Lower lobe of right lung (tissue), 2 donors: Measurements from ENCODE around the gene SLF2. TPM values are rescaled to one million over a fixed set of nuclear protein-coding genes. Genes with fewer than 3 reads are reported as not detected.

Experiments used
- ATAC-seq, 2 donors: fragments of 200-7000 bp; cut with Tn5 transposase; one replicate each; pipeline ENCODE4 v1.9.1; 2020 to 2022; ENCODE audit warnings: mild to moderate bottlenecking in 2 of 2, moderate library complexity in 2 of 2
- DNase-seq: peaks from one replicate; pipeline ENCODE4 v3.0.0-alpha.2; 2020
- H3K27ac ChIP-seq: fragments of 200-600 bp; one replicate; pipeline ENCODE4 v1.8.0; 2022
- H3K27me3 ChIP-seq: fragments of 200-600 bp; one replicate; pipeline ENCODE4 v1.8.0; 2022; ENCODE audit warnings: low read depth
- H3K36me3 ChIP-seq: fragments of 200-600 bp; one replicate; pipeline ENCODE4 v1.8.0; 2022; ENCODE audit warnings: mild to moderate bottlenecking
- H3K4me1 ChIP-seq: fragments of 200-600 bp; one replicate; pipeline ENCODE4 v1.8.0; 2022
- H3K4me3 ChIP-seq: fragments of 200-600 bp; one replicate; pipeline ENCODE4 v1.8.0; 2022; ENCODE audit warnings: mild to moderate bottlenecking
- H3K9me3 ChIP-seq: fragments of 200-600 bp; one replicate; pipeline ENCODE4 v1.8.0; 2022
- intact Hi-C: fragments of 100-400 bp; cut with DNase I; formaldehyde crosslinking; loops from one replicate; pipeline ENCODE4 v1.11.0; 2022
- total RNA-seq: library from RNA; stranded (reverse); fragmentation: NEBNext Ultra II Directional; extraction: Animal tissue kit (Norgen Biotek cat#: 25700); gene quantifications from one replicate; pipeline ENCODE4 v1.2.1, GENCODE V29; 2021
- TF ChIP-seq, protein P1 (sequence below): fragments of 200-600 bp; IDR thresholded peaks from one replicate; pipeline ENCODE4 v1.8.0; 2022; ENCODE audit warnings: antibody characterized with exemption, mild to moderate bottlenecking
- donor health status: DM: no; HTN: yes; CAD: no; lungs with severe emphysema.

Gene SLF2
- total RNA-seq, 1 donor from 2014 or later, result 34.4 TPM

DNA sequence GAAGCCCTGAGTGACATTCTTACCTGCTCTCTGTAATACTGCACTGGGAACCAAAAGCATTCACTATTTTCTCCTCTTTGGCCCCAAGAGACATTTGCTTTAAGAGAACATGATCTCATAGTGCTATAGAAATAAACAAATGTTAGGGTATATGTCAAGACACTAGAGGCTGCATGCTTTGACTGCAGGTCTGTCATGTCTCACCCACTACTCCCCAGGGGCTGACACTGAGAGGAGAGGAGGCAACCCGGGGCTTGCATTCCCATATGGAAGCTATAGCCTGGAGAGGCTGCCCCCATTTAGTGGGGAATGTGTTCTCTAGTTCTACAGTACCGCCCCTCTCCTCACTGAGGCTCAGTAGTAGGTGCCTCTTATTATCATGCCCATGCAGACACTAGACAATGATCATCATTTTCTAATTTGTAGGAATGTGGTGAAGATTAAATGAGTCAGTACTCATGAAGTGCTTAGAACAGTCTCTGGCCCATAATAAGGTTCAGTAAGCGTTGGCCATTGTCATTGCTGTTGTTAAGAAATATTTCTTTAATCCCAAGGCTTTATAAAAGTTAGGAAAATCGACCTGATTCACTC lies 4.9 kb upstream of the SLF2 start:
- ATAC-seq (no peak), DNase-seq (no peak)
- TF ChIP-seq, protein P1, sequence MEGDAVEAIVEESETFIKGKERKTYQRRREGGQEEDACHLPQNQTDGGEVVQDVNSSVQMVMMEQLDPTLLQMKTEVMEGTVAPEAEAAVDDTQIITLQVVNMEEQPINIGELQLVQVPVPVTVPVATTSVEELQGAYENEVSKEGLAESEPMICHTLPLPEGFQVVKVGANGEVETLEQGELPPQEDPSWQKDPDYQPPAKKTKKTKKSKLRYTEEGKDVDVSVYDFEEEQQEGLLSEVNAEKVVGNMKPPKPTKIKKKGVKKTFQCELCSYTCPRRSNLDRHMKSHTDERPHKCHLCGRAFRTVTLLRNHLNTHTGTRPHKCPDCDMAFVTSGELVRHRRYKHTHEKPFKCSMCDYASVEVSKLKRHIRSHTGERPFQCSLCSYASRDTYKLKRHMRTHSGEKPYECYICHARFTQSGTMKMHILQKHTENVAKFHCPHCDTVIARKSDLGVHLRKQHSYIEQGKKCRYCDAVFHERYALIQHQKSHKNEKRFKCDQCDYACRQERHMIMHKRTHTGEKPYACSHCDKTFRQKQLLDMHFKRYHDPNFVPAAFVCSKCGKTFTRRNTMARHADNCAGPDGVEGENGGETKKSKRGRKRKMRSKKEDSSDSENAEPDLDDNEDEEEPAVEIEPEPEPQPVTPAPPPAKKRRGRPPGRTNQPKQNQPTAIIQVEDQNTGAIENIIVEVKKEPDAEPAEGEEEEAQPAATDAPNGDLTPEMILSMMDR, result no peak
- intact Hi-C loops, result no loop called here
- H3K27me3 ChIP-seq, result no peaks in the 10 kb centered on the region
- peaks cover 8% of the 10 kb centered on the region for H3K4me1 ChIP-seq
- no peaks in the 10 kb centered on the region for H3K9me3 ChIP-seq
- H3K27ac ChIP-seq, result no peak overlapping the region
- no peak overlapping the region for H3K4me3 ChIP-seq
- no peaks in the 10 kb centered on the region for H3K36me3 ChIP-seq

DNA sequence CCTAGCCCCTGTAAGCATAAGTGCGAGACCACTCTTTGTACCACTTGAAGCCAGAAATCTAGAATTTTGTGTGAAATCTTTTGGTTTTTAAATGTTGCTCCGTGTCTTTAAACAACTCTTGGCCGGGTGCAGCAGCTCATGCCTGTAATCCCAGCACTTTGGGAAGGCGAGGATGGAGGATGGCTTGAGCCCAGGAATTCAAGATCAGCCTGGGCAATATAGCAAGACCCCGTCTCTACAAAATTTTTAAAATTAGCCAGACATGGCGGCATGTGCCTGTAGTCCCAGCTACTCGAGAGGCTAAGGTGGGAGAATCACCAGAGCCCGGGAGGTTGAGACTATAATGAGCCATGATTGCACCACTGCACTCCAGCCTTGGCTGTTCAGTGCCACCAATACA lies 4.4 kb upstream of the SLF2 start:
- Histone ChIP-seq H3K4me3 (no peak overlapping the region), H3K27ac (no peak overlapping the region), H3K27me3 (no peaks in the 10 kb centered on the region), H3K4me1 (peaks cover 8% of the 10 kb centered on the region), H3K36me3 (no peaks in the 10 kb centered on the region), H3K9me3 (no peaks in the 10 kb centered on the region)
- ATAC-seq, result no peak
- DNase-seq, result no peak
- intact Hi-C loops, result no loop called here
- TF ChIP-seq, protein P1, result no peak

DNA sequence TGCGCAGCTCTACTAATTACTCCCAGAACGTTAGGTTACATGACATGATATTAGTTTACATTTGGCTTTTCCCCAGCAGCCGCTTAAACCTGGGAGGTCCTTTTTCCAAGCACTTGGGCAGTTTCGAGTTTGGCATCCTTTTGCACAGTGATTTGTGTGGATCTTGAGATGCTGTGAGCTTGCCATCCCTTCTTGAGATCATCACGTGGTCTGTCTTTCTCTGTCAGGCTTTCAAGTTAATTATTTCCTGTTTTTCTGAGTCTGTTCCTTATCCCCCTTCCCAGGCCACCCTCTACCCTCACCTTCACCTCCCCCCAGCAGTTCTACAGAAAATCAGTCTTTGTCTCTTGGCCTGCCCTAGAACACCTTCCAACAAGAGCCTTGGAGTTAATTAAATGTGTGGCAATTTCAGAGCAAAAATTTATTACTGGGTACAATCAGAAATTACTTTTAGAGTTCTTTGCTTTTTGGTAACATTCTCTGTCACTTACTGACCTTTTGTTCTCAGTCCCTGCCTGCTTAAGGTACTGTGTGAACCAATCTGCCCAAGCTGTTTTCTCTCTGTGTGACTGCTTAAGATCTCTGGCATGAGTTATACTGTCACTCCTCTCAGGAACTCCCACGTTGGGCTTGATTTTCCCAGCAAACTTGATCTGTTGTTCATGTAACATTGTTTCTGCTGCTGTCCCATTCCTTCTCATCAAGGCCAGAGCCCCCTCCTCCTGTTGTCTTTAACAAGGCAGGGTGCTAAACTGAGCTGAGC lies 3.1 kb upstream of the SLF2 start:
- Histone ChIP-seq H3K27ac (peak overlapping the region; percentile 54), H3K36me3 (no peaks in the 10 kb centered on the region), H3K27me3 (no peaks in the 10 kb centered on the region), H3K4me1 (peaks cover 21% of the 10 kb centered on the region), H3K9me3 (no peaks in the 10 kb centered on the region), H3K4me3 (no peak overlapping the region)
- TF ChIP-seq, protein P1, result no peak
- intact Hi-C loops, result no loop called here
- DNase-seq (no peak), ATAC-seq (no peak)

DNA sequence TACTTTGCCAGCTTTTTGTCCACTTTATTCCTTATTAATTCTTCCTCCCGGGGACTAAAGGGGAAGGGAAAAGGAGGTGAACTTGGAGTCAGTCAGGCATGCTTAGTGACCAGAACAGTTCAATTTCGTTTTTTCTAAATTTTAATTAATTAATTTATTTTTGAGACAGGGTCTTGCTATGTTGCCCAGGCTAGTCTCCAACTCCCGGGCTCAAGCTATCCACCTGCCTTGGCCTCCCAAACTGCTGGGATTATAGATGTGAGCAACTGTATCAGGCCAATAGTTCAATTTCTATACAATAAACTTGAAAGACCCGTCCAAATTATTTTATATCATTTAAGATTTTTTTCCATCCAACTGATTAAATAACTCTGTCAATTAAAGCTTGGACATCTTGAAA lies 1.3 kb upstream of the SLF2 start:
- no peaks in the 10 kb centered on the region for H3K27me3 ChIP-seq
- H3K36me3 ChIP-seq, result peaks cover 13% of the 10 kb centered on the region
- intact Hi-C loops, result no loop called here
- H3K27ac ChIP-seq, result peak overlapping the region; percentile 95
- peaks cover 32% of the 10 kb centered on the region for H3K4me1 ChIP-seq
- ATAC-seq (no peak), DNase-seq (no peak)
- no peak overlapping the region for H3K4me3 ChIP-seq
- TF ChIP-seq, protein P1, result no peak
- no peaks in the 10 kb centered on the region for H3K9me3 ChIP-seq

DNA sequence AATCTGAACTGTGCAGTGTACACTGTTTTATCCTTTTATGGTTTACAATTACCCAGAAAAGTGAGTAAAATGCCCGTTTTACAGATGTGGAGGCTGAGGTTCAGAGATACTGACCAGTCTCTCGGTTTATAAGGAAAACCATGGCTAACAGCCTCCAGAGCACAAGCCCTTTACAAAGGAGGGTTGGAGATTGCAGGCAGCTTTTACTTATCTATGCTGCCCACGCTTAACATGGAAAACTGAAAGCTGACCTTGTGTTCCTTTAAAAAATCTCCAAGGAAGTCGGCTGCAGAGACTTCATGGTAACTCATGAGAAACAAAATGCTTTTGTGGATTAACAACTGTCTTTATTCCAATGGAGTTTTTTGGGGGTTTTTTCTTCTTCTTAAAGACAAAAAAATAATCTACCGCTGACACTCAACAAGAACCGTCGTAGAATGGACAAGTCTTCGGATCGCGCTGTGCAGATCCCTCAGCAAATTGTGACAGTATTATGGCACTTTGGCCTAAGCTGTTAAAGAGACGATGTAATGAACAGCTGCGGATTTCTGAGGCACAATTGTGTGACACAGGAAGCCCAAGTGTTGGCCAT lies 654 bp upstream of the SLF2 start:
- Histone ChIP-seq H3K27me3 (no peaks in the 10 kb centered on the region), H3K4me3 (peak overlapping the region; percentile 99), H3K27ac (peak overlapping the region; percentile 95), H3K4me1 (peaks cover 32% of the 10 kb centered on the region), H3K36me3 (peaks cover 20% of the 10 kb centered on the region), H3K9me3 (no peaks in the 10 kb centered on the region)
- TF ChIP-seq, protein P1, result no peak
- ATAC-seq (no peak), DNase-seq (no peak)
- intact Hi-C loops, result no loop called here
